Right atrium auricular region (tissue), 2 donors: Measurements from ENCODE around the gene MAB21L3. TPM values are rescaled to one million over a fixed set of nuclear protein-coding genes. Genes with fewer than 3 reads are reported as not detected.

Experiments used
- DNase-seq: peaks from one replicate; pipeline ENCODE4 v3.0.0-alpha.2; 2019; ENCODE audit warnings: low spot score
- H3K27ac ChIP-seq, 2 donors: fragments of 200-600 bp; sonication (generic); 1 replicate in 1 of 2; 2 replicates in 1 of 2; pipeline ENCODE4 v1.5.1; 2016 to 2019
- H3K27me3 ChIP-seq, 2 donors: fragments of 200-600 bp; sonication (generic); one replicate each; pipeline versions ENCODE4 v1.5.1 to v1.6.0; 2017 to 2019
- H3K36me3 ChIP-seq: fragments of 200-600 bp; sonication (generic); one replicate; pipeline ENCODE4 v1.5.1; 2016
- H3K4me1 ChIP-seq, 2 donors: fragments of 200-600 bp; sonication (generic); one replicate each; pipeline versions ENCODE4 v1.5.1 to v1.6.0; 2017 to 2019
- H3K4me3 ChIP-seq, 2 donors: fragments of 200-600 bp; sonication (generic); 1 replicate in 1 of 2; 2 replicates in 1 of 2; pipeline ENCODE4 v1.5.1; 2017 to 2019; ENCODE audit warnings: mild to moderate bottlenecking in 1 of 2, moderate library complexity in 1 of 2
- H3K9me3 ChIP-seq, 2 donors: fragments of 200-600 bp; sonication (generic); one replicate each; pipeline ENCODE4 v1.5.1; 2019
- CTCF ChIP-seq, 2 donors: fragments of 200-600 bp; sonication (generic); IDR thresholded peaks; one replicate each; pipeline ENCODE4 v1.5.1; 2019; ENCODE audit warnings: antibody characterized with exemption in 2 of 2
- total RNA-seq, 2 donors: library from RNA; depleted of rRNA; stranded (reverse); fragments of >200 nt; gene quantifications; one replicate each; pipeline ENCODE4 v1.1.0, GENCODE V29; 2016

The MAB21L3 gene
- total RNA-seq, 2 donors from 2014 or later: not detected

- DNase-seq: no peak
- Histone ChIP-seq H3K4me1 (peaks cover 0 to 52% of the 10 kb centered on the region in 2 donors), H3K27ac (peak overlapping the region; percentile 9 to 80), H3K36me3 (no peaks in the 10 kb centered on the region), H3K4me3 (no peak overlapping the region), H3K27me3 (no peaks in the 10 kb centered on the region), H3K9me3 (no peaks in the 10 kb centered on the region)
- no peak for TF ChIP-seq CTCF (IDR thresholded peaks at IDR 0.05)
These were observed 55.5 kb downstream of the MAB21L3 start for GRCh38 chr1:116166655-116167054.

- no peak for DNase-seq
- peak overlapping the region; percentile 67 to 80 for H3K27ac ChIP-seq
These were observed 56.6 kb downstream of the MAB21L3 start for GRCh38 chr1:116167625-116168276.

GRCh38 chr1:116168277-116169032 is 57.3 kb downstream of the MAB21L3 start:
- peak overlapping the region; percentile 67 to 80 for H3K27ac ChIP-seq
- H3K9me3 ChIP-seq: no peaks in the 10 kb centered on the region
- peaks cover 0 to 52% of the 10 kb centered on the region in 2 donors for H3K4me1 ChIP-seq
- no peaks in the 10 kb centered on the region for H3K36me3 ChIP-seq
- peak; percentile 78 for DNase-seq
- TF ChIP-seq CTCF (IDR thresholded peaks at IDR 0.05): peak; percentile 95 to 98
- peak overlapping the region; percentile 51 to 64 for H3K4me3 ChIP-seq
- H3K27me3 ChIP-seq: no peaks in the 10 kb centered on the region

More at GRCh38 chr1:116167625-116168276, 56.6 kb downstream of the MAB21L3 start:
- H3K4me3 ChIP-seq: peak overlapping the region; percentile 51 to 64
- peaks cover 0 to 52% of the 10 kb centered on the region in 2 donors for H3K4me1 ChIP-seq
- H3K27me3 ChIP-seq: no peaks in the 10 kb centered on the region
- TF ChIP-seq CTCF (IDR thresholded peaks at IDR 0.05): no peak
- H3K36me3 ChIP-seq: no peaks in the 10 kb centered on the region
- no peaks in the 10 kb centered on the region for H3K9me3 ChIP-seq

- no peak overlapping the region for H3K27ac ChIP-seq
- H3K36me3 ChIP-seq: no peaks in the 10 kb centered on the region
- no peak for TF ChIP-seq CTCF (IDR thresholded peaks at IDR 0.05)
- no peaks in the 10 kb centered on the region for H3K27me3 ChIP-seq
- no peaks in the 10 kb centered on the region for H3K9me3 ChIP-seq
- no peak for DNase-seq
- H3K4me3 ChIP-seq: no peak overlapping the region
- H3K4me1 ChIP-seq: peaks cover 0 to 39% of the 10 kb centered on the region in 2 donors
These were observed 58.7 kb downstream of the MAB21L3 start for GRCh38 chr1:116169898-116170297.

GRCh38 chr1:116170721-116171589 is 59.8 kb downstream of the MAB21L3 start:
- DNase-seq: no peak
- no peaks in the 10 kb centered on the region for H3K27me3 ChIP-seq
- no peaks in the 10 kb centered on the region for H3K36me3 ChIP-seq
- no peak for TF ChIP-seq CTCF (IDR thresholded peaks at IDR 0.05)
- no peak overlapping the region for H3K27ac ChIP-seq
- H3K4me3 ChIP-seq: no peak overlapping the region
- no peaks in the 10 kb centered on the region for H3K9me3 ChIP-seq
- peaks cover 0 to 28% of the 10 kb centered on the region in 2 donors for H3K4me1 ChIP-seq
